WTC11 (cell line): Measurements from ENCODE around the gene KBTBD8.

ENCODE experiments used
- ELF4 ChIP-seq: sonication (generic); formaldehyde crosslinking; IDR thresholded peaks from 2 replicates; pipeline ENCODE4 v1.8.1; 2022; ENCODE audit warnings: low read depth, mild to moderate bottlenecking, moderate library complexity, missing genetic modification reagents
- NR1H2 ChIP-seq: sonication (generic); formaldehyde crosslinking; IDR thresholded peaks from 2 replicates; pipeline ENCODE4 v1.9.0; 2021; ENCODE audit warnings: mild to moderate bottlenecking, moderate library complexity, missing genetic modification reagents
- SP1 ChIP-seq: sonication (generic); formaldehyde crosslinking; conservative IDR thresholded peaks from 2 replicates; pipeline ENCODE4 v1.8.1; 2022; ENCODE audit warnings: missing genetic modification reagents
- TF ChIP-seq, protein P1 (sequence below): fragments of 200-600 bp; IDR thresholded peaks from 2 replicates; pipeline ENCODE4 v1.8.0; 2022; ENCODE audit warnings: antibody characterized with exemption
- TF ChIP-seq, protein P2 (sequence below): sonication (generic); formaldehyde crosslinking; IDR thresholded peaks from 2 replicates; pipeline ENCODE4 v1.8.1; 2022; ENCODE audit warnings: low read depth, missing genetic modification reagents, borderline replicate concordance
- TF ChIP-seq, protein P3 (sequence below): sonication (generic); formaldehyde crosslinking; IDR thresholded peaks from 2 replicates; pipeline ENCODE4 v1.8.1; 2023; ENCODE audit warnings: mild to moderate bottlenecking, moderate library complexity, missing genetic modification reagents
- TF ChIP-seq, protein P4 (sequence below): sonication (generic); formaldehyde crosslinking; IDR thresholded peaks from 2 replicates; pipeline ENCODE4 v1.8.1; 2023; ENCODE audit warnings: mild to moderate bottlenecking, missing genetic modification reagents, moderate library complexity
- TF ChIP-seq, protein P5 (sequence below): sonication (generic); formaldehyde crosslinking; IDR thresholded peaks from 2 replicates; pipeline ENCODE4 v1.8.0; 2023; ENCODE audit warnings: missing genetic modification reagents
- TF ChIP-seq, protein P6 (sequence below): sonication (generic); formaldehyde crosslinking; conservative IDR thresholded peaks from 2 replicates; pipeline ENCODE4 v1.8.1; 2023; ENCODE audit warnings: mild to moderate bottlenecking, low read depth, missing genetic modification reagents, moderate library complexity

DNA sequence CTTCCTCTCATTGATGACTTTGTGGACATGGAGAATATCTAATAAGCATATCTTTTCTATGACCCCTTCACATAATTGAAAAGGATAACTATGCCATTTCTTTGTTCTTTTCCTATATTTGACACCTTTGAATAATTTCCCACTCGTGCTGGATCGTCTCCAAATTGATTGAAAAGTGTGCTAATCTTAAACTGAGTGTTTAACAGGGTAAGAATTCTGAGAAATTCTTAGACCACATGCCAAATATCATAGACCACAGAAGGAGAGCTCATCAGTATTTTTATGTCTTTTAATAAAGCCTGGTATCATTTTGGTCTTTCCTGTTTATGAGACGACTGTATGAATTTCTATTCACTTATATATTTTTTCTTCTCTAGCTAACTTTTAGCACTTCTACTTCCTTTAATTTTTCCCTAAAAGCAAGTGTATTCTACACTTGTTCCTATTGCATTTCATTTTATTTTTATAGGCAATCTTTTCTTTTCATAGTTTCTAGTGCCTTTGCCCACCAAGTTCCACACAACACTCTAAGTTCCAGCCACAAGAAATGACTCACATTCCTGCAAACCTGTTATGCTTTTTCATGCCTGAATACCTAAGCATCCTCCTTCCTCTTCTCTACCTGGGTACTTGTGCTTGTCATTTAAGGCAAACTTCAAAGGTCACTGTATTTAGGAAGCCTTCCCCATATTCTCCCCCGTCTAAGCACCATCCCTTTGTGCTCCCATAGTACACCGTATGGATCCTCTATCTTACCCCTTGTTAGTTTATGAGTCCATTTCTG, 30.1 kb downstream of the KBTBD8 start:
- TF ChIP-seq, protein P1, sequence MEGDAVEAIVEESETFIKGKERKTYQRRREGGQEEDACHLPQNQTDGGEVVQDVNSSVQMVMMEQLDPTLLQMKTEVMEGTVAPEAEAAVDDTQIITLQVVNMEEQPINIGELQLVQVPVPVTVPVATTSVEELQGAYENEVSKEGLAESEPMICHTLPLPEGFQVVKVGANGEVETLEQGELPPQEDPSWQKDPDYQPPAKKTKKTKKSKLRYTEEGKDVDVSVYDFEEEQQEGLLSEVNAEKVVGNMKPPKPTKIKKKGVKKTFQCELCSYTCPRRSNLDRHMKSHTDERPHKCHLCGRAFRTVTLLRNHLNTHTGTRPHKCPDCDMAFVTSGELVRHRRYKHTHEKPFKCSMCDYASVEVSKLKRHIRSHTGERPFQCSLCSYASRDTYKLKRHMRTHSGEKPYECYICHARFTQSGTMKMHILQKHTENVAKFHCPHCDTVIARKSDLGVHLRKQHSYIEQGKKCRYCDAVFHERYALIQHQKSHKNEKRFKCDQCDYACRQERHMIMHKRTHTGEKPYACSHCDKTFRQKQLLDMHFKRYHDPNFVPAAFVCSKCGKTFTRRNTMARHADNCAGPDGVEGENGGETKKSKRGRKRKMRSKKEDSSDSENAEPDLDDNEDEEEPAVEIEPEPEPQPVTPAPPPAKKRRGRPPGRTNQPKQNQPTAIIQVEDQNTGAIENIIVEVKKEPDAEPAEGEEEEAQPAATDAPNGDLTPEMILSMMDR: no peak
- TF ChIP-seq ELF4 (CRISPR knock-in tag) (no peak), SP1 (CRISPR knock-in tag) (no peak), NR1H2 (CRISPR knock-in tag) (no peak)
- TF ChIP-seq, protein P2, sequence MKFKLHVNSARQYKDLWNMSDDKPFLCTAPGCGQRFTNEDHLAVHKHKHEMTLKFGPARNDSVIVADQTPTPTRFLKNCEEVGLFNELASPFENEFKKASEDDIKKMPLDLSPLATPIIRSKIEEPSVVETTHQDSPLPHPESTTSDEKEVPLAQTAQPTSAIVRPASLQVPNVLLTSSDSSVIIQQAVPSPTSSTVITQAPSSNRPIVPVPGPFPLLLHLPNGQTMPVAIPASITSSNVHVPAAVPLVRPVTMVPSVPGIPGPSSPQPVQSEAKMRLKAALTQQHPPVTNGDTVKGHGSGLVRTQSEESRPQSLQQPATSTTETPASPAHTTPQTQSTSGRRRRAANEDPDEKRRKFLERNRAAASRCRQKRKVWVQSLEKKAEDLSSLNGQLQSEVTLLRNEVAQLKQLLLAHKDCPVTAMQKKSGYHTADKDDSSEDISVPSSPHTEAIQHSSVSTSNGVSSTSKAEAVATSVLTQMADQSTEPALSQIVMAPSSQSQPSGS (CRISPR knock-in tag): no peak
- TF ChIP-seq, protein P3, sequence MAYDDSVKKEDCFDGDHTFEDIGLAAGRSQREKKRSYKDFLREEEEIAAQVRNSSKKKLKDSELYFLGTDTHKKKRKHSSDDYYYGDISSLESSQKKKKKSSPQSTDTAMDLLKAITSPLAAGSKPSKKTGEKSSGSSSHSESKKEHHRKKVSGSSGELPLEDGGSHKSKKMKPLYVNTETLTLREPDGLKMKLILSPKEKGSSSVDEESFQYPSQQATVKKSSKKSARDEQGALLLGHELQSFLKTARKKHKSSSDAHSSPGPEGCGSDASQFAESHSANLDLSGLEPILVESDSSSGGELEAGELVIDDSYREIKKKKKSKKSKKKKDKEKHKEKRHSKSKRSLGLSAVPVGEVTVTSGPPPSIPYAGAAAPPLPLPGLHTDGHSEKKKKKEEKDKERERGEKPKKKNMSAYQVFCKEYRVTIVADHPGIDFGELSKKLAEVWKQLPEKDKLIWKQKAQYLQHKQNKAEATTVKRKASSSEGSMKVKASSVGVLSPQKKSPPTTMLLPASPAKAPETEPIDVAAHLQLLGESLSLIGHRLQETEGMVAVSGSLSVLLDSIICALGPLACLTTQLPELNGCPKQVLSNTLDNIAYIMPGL (CRISPR knock-in tag): no peak
- TF ChIP-seq, protein P4, sequence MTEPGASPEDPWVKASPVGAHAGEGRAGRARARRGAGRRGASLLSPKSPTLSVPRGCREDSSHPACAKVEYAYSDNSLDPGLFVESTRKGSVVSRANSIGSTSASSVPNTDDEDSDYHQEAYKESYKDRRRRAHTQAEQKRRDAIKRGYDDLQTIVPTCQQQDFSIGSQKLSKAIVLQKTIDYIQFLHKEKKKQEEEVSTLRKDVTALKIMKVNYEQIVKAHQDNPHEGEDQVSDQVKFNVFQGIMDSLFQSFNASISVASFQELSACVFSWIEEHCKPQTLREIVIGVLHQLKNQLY (CRISPR knock-in tag): no peak
- TF ChIP-seq, protein P5, sequence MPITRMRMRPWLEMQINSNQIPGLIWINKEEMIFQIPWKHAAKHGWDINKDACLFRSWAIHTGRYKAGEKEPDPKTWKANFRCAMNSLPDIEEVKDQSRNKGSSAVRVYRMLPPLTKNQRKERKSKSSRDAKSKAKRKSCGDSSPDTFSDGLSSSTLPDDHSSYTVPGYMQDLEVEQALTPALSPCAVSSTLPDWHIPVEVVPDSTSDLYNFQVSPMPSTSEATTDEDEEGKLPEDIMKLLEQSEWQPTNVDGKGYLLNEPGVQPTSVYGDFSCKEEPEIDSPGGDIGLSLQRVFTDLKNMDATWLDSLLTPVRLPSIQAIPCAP: no peak
- TF ChIP-seq, protein P6, sequence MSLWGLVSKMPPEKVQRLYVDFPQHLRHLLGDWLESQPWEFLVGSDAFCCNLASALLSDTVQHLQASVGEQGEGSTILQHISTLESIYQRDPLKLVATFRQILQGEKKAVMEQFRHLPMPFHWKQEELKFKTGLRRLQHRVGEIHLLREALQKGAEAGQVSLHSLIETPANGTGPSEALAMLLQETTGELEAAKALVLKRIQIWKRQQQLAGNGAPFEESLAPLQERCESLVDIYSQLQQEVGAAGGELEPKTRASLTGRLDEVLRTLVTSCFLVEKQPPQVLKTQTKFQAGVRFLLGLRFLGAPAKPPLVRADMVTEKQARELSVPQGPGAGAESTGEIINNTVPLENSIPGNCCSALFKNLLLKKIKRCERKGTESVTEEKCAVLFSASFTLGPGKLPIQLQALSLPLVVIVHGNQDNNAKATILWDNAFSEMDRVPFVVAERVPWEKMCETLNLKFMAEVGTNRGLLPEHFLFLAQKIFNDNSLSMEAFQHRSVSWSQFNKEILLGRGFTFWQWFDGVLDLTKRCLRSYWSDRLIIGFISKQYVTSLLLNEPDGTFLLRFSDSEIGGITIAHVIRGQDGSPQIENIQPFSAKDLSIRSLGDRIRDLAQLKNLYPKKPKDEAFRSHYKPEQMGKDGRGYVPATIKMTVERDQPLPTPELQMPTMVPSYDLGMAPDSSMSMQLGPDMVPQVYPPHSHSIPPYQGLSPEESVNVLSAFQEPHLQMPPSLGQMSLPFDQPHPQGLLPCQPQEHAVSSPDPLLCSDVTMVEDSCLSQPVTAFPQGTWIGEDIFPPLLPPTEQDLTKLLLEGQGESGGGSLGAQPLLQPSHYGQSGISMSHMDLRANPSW (CRISPR knock-in tag): no peak
